Vagina (tissue), 2 donors: ENCODE measurements around the gene ARPC5L.

Source experiments
- CTCF ChIP-seq, 3 experiments: fragments of 450-650 bp in 2 of 3; fragments of 200-600 bp in 1 of 3; sonication (generic) in 1 of 3; IDR thresholded peaks; one replicate each; pipeline ENCODE4 v1.5.1; 2017 to 2019; ENCODE audit warnings: antibody characterized with exemption in 3 of 3, mild to moderate bottlenecking in 2 of 3, moderate library complexity in 2 of 3
- POLR2A ChIP-seq, 2 donors: fragments of 450-650 bp; IDR thresholded peaks; one replicate each; pipeline ENCODE4 v1.6.1; 2017; ENCODE audit warnings: antibody characterized with exemption in 2 of 2, mild to moderate bottlenecking in 2 of 2, moderate library complexity in 2 of 2
- POLR2AphosphoS5 ChIP-seq, 2 donors: sonication (generic); formaldehyde crosslinking; IDR thresholded peaks; one replicate each; pipeline ENCODE4 v1.9.0; 2017; ENCODE audit warnings: antibody characterized with exemption in 2 of 2, mild to moderate bottlenecking in 2 of 2, low read depth in 1 of 2; ENCODE audit not compliant: insufficient read depth in 1 of 2

GRCh38 chr9:124849801-124850200, 12.1 kb upstream of the ARPC5L start:
- TF ChIP-seq CTCF (IDR thresholded peaks at IDR 0.05) (no peak), POLR2A (IDR thresholded peaks at IDR 0.05) (no peak), POLR2AphosphoS5 (IDR thresholded peaks at IDR 0.05; ENCODE audit: insufficient read depth in 1 of 2, low read depth in 1 of 2) (no peak)
